ENCODE data around the gene CHST8.

Gene CHST8

GRCh38 chr19:33795370-33796163 lies 173.8 kb downstream of the CHST8 start:
- TF ChIP-seq CTCF (IDR thresholded peaks at IDR 0.05; ENCODE audit: control insufficient read depth, insufficient read depth, low read depth, low read length, missing control alignments), result peak; percentile 56
- DNase-seq (ENCODE audit: low read depth), result no peak
- peak overlapping the region; percentile 74 for H3K4me3 ChIP-seq (ENCODE audit: control insufficient read depth, low read depth, low read length)

GRCh38 chr19:33796164-33796875 lies 174.6 kb downstream of the CHST8 start, which contains the start of gene KCTD15:
Gene KCTD15, plus strand, starts transcription at chr19:33796870. Its CDS starts 3,585 bp downstream, at chr19:33800455.
- no peak for TF ChIP-seq CTCF (IDR thresholded peaks at IDR 0.05; ENCODE audit: control insufficient read depth, insufficient read depth, low read depth, low read length, missing control alignments)
- DNase-seq (ENCODE audit: low read depth), result no peak
- H3K4me3 ChIP-seq (ENCODE audit: control insufficient read depth, low read depth, low read length), result peak within 1 kb of the TSS; percentile 74

- TF ChIP-seq CTCF (IDR thresholded peaks at IDR 0.05; ENCODE audit: control insufficient read depth, insufficient read depth, low read depth, low read length, missing control alignments), result no peak
- H3K4me3 ChIP-seq (ENCODE audit: control insufficient read depth, low read depth, low read length), result peak overlapping the region; percentile 74
- no peak for DNase-seq (ENCODE audit: low read depth)
Measured at GRCh38 chr19:33797802-33798671, 176.3 kb downstream of the CHST8 start.

GRCh38 chr19:33798681-33799111 lies 176.9 kb downstream of the CHST8 start:
- H3K4me3 ChIP-seq (ENCODE audit: control insufficient read depth, low read depth, low read length), result no peak overlapping the region
- TF ChIP-seq CTCF (IDR thresholded peaks at IDR 0.05; ENCODE audit: control insufficient read depth, insufficient read depth, low read depth, low read length, missing control alignments), result no peak
- DNase-seq (ENCODE audit: low read depth), result no peak

- DNase-seq (ENCODE audit: low read depth), result no peak
- no peak overlapping the region for H3K4me3 ChIP-seq (ENCODE audit: control insufficient read depth, low read depth, low read length)
Measured at GRCh38 chr19:33799476-33799875, 177.7 kb downstream of the CHST8 start.

More at GRCh38 chr19:33799476-33799875, 177.7 kb downstream of the CHST8 start:
- no peak for TF ChIP-seq CTCF (IDR thresholded peaks at IDR 0.05; ENCODE audit: control insufficient read depth, insufficient read depth, low read depth, low read length, missing control alignments)
